IPS-18a (cell line): Measurements from ENCODE around the gene BDKRB2.

Experiments used
- H3K27ac ChIP-seq: one replicate; pipeline ENCODE4 v1.5.1; 2013; ENCODE audit warnings: low read length
- H3K27me3 ChIP-seq: one replicate; pipeline ENCODE4 v1.6.1; 2013; ENCODE audit warnings: mild to moderate bottlenecking, low read length; ENCODE audit not compliant: control insufficient read depth, insufficient read depth
- H3K36me3 ChIP-seq: one replicate; pipeline ENCODE4 v1.6.1; 2013; ENCODE audit warnings: low read depth, low read length; ENCODE audit not compliant: control insufficient read depth
- H3K4me1 ChIP-seq: one replicate; pipeline ENCODE4 v1.6.1; 2013; ENCODE audit warnings: low read depth, low read length; ENCODE audit not compliant: control insufficient read depth
- H3K4me3 ChIP-seq: one replicate; pipeline ENCODE4 v1.5.1; 2013; ENCODE audit warnings: low read length
- H3K9ac ChIP-seq: one replicate; pipeline ENCODE4 v1.6.1; 2013; ENCODE audit warnings: mild to moderate bottlenecking, low read length, moderate library complexity
- H3K9me3 ChIP-seq: one replicate; pipeline ENCODE4 v1.6.1; 2013; ENCODE audit warnings: low read depth, low read length; ENCODE audit not compliant: control insufficient read depth

BDKRB2 gene

GRCh38 chr14:96204151-96205058, at the start of gene BDKRB2:
Gene BDKRB2 (plus strand): TSS chr14:96204839. CDS start chr14:96237108, 32,269 bp downstream.
- H3K9ac ChIP-seq, result peak within 1 kb of the TSS; percentile 38
- H3K4me3 ChIP-seq, result peak within 1 kb of the TSS; percentile 65
- H3K27ac ChIP-seq, result no peak within 1 kb of the TSS

DNA sequence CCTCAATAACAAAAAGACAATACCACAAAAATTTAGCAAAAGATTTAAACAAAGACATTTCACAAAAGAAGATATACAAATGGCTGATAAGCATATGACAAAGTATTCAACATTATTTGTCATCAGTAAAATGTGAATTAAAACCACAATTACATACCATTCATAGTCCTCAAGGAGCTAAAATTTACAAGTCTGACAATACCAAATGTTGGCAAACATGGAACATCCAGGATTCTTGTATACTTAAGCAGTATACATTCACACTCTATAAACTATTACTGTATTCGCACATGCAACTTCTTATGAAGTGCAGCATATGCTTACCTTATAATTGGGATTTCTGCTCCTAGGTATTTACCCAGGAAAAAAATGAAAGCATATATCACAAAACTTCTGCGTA, 49.7 kb upstream of the BDKRB2 start:
- no peak overlapping the region for H3K27ac ChIP-seq
- no peaks in the 10 kb centered on the region for H3K9me3 ChIP-seq
- no peaks in the 10 kb centered on the region for H3K27me3 ChIP-seq
- H3K4me1 ChIP-seq, result no peaks in the 10 kb centered on the region
- H3K9ac ChIP-seq, result no peak overlapping the region
- H3K4me3 ChIP-seq, result no peak overlapping the region
- no peaks in the 10 kb centered on the region for H3K36me3 ChIP-seq

More at GRCh38 chr14:96204151-96205058, at the start of gene BDKRB2:
- Histone ChIP-seq H3K4me1 (peaks cover 5% of the 10 kb centered on the region), H3K36me3 (no peaks in the 10 kb centered on the region), H3K9me3 (no peaks in the 10 kb centered on the region), H3K27me3 (peaks cover 30% of the 10 kb centered on the region)

- Histone ChIP-seq H3K36me3 (no peaks in the 10 kb centered on the region), H3K4me3 (no peak overlapping the region), H3K27me3 (no peaks in the 10 kb centered on the region), H3K4me1 (no peaks in the 10 kb centered on the region), H3K27ac (no peak overlapping the region), H3K9ac (no peak overlapping the region), H3K9me3 (no peaks in the 10 kb centered on the region)
Observed at GRCh38 chr14:96156804-96157760, 47.6 kb upstream of the BDKRB2 start.

GRCh38 chr14:96158735-96159134, 45.9 kb upstream of the BDKRB2 start:
- Histone ChIP-seq H3K9ac (no peak overlapping the region), H3K4me3 (no peak overlapping the region), H3K27ac (no peak overlapping the region), H3K4me1 (no peaks in the 10 kb centered on the region), H3K27me3 (no peaks in the 10 kb centered on the region), H3K36me3 (no peaks in the 10 kb centered on the region), H3K9me3 (no peaks in the 10 kb centered on the region)

GRCh38 chr14:96160076-96160912, 44.3 kb upstream of the BDKRB2 start:
- no peak overlapping the region for H3K9ac ChIP-seq
- no peak overlapping the region for H3K27ac ChIP-seq
- no peaks in the 10 kb centered on the region for H3K4me1 ChIP-seq
- no peaks in the 10 kb centered on the region for H3K9me3 ChIP-seq
- H3K27me3 ChIP-seq, result no peaks in the 10 kb centered on the region
- H3K4me3 ChIP-seq, result no peak overlapping the region
- H3K36me3 ChIP-seq, result no peaks in the 10 kb centered on the region

GRCh38 chr14:96160913-96161310, 43.7 kb upstream of the BDKRB2 start:
- Histone ChIP-seq H3K27me3 (no peaks in the 10 kb centered on the region), H3K9me3 (no peaks in the 10 kb centered on the region), H3K27ac (no peak overlapping the region), H3K36me3 (no peaks in the 10 kb centered on the region), H3K9ac (no peak overlapping the region), H3K4me3 (no peak overlapping the region), H3K4me1 (no peaks in the 10 kb centered on the region)

DNA sequence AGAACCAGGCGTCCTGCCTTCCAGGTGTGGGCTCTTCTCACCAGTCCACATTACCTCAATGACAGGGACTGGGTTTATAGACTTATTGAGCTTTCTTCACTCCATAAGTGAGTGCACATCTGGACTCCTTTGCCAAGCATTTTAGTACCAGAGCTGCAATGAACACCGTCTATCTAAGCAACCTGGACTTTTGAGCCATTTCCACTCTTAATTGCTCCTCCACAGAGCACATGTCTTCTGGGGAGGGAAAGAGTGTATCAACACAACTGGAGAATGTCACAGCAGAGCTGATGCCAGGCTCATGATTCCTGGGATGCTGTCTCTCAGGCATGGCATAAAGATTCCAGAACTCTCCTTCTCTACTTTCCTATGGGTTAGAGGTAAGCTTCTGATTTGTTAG, 43.0 kb upstream of the BDKRB2 start:
- no peak overlapping the region for H3K9ac ChIP-seq
- H3K27ac ChIP-seq, result no peak overlapping the region
- no peak overlapping the region for H3K4me3 ChIP-seq
- no peaks in the 10 kb centered on the region for H3K27me3 ChIP-seq
- H3K9me3 ChIP-seq, result no peaks in the 10 kb centered on the region
- no peaks in the 10 kb centered on the region for H3K4me1 ChIP-seq
- no peaks in the 10 kb centered on the region for H3K36me3 ChIP-seq

- Histone ChIP-seq H3K4me3 (no peak overlapping the region), H3K27me3 (no peaks in the 10 kb centered on the region), H3K9ac (no peak overlapping the region), H3K4me1 (no peaks in the 10 kb centered on the region), H3K9me3 (no peaks in the 10 kb centered on the region), H3K36me3 (no peaks in the 10 kb centered on the region), H3K27ac (no peak overlapping the region)
Observed at GRCh38 chr14:96162265-96162664, 42.4 kb upstream of the BDKRB2 start.

DNA sequence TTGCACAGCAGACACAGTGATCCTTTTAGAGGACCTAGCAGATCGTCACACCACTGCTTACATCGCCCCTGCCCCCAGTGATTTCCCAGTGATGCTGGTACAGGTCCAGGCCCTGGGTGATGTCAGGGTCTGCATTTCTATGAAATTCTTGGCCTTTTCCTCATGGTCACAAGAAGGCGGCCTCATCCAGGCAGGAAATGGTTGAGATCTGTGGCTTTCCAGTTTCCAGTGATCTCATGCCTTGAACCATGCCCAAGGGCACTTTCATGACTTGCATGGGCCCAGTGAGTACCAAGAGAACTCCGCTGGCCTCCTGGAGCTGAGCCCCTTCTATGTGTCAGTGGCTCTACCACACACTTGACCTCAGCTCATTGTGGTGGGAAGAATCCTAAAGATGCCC, 41.9 kb upstream of the BDKRB2 start:
- no peaks in the 10 kb centered on the region for H3K27me3 ChIP-seq

DNA sequence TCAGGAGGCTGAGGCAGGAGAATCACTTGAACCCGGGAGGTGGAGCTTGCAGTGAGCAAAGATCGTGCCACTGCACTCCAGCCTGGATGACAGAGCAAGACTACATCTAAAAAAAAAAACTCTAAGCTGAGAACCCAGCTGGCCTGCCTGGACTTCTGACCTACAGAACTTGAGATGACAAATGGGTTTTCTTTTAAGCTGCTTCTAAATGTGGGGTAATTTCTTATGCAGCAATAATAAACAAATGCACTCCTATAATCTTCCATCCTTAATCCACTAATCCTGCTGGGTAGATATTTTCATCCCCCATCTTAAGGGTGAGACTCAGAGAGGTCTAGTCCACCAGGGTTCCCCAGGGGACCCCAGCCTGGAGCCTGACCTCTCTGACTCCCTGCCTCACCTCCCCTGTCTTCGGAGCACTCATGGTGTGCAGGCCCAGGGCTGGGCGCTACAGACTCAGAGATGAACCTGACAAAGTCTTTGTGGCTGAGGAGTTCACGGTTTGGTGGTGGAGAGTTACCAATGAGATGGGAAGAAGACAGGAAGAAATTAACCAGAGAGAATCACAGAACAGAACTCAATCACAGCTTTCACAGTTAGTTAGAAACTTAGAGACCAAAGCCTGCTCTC, 39.7 kb upstream of the BDKRB2 start:
- Histone ChIP-seq H3K27me3 (no peaks in the 10 kb centered on the region), H3K4me3 (no peak overlapping the region), H3K9ac (no peak overlapping the region), H3K4me1 (no peaks in the 10 kb centered on the region), H3K27ac (no peak overlapping the region), H3K9me3 (no peaks in the 10 kb centered on the region), H3K36me3 (no peaks in the 10 kb centered on the region)

More for the DNA sequence above, 41.9 kb upstream of the BDKRB2 start:
- Histone ChIP-seq H3K36me3 (no peaks in the 10 kb centered on the region), H3K27ac (no peak overlapping the region), H3K9ac (no peak overlapping the region), H3K4me1 (no peaks in the 10 kb centered on the region), H3K4me3 (no peak overlapping the region), H3K9me3 (no peaks in the 10 kb centered on the region)
